ENCODE data around the gene ULK3. TPM values are rescaled to one million over a fixed set of nuclear protein-coding genes. Genes with fewer than 3 reads are reported as not detected.

ULK3 gene
- polyA plus RNA-seq, 3 donors = 27.9 to 33.5 (median 31.1) TPM

DNA sequence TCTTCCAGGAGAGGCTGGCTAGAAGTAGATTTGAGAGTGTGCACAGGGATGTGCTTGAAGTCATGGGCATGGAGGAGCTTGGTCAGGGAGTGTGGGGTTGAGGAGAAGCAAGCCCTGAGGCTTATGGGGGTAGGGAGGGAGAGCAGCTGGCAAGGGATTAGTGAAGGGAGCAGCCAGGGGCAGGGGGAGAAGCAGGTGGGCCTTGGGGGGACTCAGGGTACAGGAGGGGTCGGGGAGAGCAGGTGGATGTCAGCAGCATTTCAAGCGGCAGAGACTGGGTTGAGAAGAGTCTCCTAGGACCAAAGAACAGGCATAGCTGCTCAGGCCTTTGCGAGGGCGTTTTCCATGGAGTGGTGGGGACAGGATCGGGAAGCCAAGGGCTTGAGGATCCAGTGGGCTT lies 33.7 kb downstream of the ULK3 start:
- DNase-seq (ENCODE audit: extremely low read depth in 1 of 11, low read depth in 9 of 11, low spot score in 4 of 11) = no peak

DNA sequence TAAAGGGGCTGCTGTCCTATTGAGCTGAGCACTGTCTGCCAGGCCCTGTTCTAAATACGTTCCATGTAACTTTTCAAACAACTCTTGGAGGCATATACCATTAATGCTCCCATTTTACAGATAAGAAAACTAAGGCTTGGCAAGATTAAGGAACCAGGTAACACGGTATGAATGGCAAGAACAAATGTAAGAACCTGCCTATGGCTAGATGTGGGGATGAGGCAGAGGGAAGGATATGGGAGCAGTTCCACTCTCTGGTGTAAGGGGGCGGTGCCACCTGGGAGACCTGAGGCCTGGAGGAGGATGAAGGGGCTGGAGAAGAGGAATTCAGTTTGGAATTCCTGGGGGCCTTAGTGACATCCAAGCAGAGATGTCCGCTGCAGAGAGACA lies 34.1 kb downstream of the ULK3 start:
- no peak for DNase-seq (ENCODE audit: extremely low read depth in 1 of 11, low read depth in 9 of 11, low spot score in 4 of 11)

DNA sequence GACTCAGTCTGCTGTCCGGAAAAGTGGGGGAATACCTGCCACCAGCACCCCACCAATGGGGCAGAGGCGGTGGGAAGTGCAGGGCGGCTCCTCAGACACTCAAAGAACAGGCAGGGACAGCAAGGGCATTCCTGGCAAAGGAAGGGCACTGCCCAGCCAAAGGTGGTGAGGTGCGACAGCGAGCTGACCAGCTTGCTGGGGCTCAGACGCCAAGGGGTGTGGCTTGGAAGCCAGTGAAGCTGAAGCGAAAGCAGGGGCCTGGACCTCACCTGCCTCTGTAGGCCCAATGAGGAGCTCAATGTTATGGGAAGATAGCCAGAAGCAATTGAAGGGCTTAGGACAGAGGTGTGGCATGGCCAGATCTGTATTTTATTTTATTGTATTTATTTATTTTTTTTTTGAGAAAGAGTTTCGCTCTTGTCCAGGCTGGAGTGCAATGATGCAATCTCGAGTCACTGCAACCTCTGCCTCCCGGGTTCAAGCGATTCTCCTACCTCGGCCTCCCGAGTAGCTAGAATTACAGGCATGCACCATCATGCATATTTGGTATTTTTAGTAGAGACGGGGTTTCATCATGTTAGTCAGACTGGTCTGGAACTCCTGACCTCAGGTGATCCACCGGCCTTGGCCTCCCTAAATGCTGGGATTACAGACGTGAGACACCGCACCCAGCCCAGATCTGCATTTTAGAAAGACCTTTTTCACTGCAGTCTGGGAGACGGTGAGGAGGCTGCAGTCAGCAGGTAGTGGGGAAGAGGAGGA lies 34.7 kb downstream of the ULK3 start:
- no peak for DNase-seq (ENCODE audit: extremely low read depth in 1 of 11, low read depth in 9 of 11, low spot score in 4 of 11)

DNA sequence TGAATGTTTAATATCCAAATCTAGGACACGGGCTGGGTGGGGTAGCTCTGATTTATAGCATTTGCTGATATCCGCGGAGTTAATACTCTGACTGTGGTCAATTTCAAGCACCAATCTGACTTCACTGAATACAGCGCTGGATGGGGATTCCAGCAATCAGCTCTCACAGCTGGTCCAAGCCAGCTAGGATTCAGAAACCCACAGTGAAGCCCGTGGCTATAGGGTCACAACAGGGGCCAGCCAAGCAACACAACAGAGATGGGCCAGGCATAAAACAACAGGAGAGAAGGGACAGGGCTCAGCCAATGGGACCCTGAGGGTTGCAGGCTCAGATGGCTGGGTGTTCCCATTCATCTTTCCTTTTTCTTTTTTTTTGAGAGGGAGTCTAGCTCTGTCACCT lies 35.7 kb downstream of the ULK3 start:
- DNase-seq (ENCODE audit: extremely low read depth in 1 of 11, low read depth in 9 of 11, low spot score in 4 of 11) = no peak

DNA sequence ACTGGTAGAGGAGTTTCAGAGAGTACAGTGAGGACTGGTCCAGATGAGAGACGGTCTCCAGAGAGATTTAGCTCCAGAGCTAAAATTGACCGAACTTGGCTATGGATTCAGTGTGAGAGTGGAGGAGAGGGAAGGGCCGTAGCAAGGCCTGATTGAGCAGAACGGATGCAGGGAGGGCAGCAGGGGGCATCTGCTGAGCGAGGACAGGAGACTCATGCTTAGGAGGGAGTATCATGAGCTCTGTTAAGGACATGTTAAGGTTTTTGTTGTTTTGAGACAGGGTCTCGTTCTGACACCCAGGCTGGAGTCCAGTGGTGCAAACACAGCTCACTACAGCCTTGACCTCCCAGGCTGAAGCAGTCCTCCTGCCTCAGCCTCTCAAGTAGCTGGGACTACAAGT lies 38.0 kb downstream of the ULK3 start:
- DNase-seq (ENCODE audit: extremely low read depth in 1 of 11, low read depth in 9 of 11, low spot score in 4 of 11) = no peak

DNA sequence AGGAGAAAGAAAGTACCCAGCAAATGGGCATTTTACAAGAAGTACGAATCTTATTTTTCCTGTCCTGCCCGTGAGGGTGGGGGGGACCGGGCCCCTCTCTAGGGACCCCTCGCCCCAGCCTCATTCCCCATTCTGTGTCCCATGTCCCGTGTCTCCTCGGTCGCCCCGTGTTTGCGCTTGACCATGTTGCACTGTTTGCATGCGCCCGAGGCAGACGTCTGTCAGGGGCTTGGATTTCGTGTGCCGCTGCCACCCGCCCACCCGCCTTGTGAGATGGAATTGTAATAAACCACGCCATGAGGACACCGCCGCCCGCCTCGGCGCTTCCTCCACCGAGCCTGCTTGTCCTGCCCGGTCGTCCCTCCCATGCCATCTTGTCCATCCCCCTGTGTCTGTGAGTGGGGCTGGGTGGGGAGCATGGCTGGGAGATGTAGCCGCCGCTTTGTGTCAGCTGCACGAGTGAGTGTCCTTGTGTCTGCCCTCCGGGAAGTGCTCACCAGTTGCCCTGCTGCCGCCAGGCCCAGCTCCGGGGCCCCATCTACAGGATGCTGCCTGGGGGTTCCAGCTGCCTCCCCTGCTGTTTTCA lies 40.0 kb downstream of the ULK3 start:
- DNase-seq (ENCODE audit: extremely low read depth in 1 of 11, low read depth in 9 of 11, low spot score in 4 of 11) = no peak

DNA sequence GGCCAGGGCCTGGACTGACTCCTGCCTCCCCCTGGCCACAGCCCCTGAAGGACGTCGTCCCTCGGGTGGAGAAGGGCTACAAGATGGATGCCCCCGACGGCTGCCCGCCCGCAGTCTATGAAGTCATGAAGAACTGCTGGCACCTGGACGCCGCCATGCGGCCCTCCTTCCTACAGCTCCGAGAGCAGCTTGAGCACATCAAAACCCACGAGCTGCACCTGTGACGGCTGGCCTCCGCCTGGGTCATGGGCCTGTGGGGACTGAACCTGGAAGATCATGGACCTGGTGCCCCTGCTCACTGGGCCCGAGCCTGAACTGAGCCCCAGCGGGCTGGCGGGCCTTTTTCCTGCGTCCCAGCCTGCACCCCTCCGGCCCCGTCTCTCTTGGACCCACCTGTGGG lies 40.7 kb downstream of the ULK3 start:
- DNase-seq (ENCODE audit: extremely low read depth in 1 of 11, low read depth in 9 of 11, low spot score in 4 of 11) = no peak

DNA sequence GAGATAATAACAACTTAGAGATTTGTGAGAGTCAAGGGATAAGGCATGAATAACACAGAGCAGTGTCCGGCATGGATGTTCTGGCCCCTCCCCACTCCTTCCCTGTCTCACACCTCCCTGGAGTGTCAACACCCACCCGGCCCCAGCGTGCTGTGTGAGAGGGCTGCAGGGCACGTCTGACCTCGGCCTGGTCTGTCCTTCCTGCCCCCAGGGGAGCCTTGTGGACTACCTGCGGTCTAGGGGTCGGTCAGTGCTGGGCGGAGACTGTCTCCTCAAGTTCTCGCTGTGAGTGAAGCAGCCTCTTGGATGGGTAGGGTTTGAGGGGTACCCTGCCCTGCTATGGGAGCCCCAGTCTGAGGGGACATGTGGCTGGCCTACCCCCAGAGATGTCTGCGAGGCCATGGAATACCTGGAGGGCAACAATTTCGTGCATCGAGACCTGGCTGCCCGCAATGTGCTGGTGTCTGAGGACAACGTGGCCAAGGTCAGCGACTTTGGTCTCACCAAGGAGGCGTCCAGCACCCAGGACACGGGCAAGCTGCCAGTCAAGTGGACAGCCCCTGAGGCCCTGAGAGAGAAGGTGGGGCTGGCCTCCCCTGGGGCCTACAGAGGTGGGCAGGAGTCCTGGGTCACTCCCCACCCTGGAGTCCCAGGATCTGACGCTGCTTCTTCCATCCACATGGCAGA lies 41.5 kb downstream of the ULK3 start:
- DNase-seq (ENCODE audit: extremely low read depth in 1 of 11, low read depth in 9 of 11, low spot score in 4 of 11) = no peak

DNA sequence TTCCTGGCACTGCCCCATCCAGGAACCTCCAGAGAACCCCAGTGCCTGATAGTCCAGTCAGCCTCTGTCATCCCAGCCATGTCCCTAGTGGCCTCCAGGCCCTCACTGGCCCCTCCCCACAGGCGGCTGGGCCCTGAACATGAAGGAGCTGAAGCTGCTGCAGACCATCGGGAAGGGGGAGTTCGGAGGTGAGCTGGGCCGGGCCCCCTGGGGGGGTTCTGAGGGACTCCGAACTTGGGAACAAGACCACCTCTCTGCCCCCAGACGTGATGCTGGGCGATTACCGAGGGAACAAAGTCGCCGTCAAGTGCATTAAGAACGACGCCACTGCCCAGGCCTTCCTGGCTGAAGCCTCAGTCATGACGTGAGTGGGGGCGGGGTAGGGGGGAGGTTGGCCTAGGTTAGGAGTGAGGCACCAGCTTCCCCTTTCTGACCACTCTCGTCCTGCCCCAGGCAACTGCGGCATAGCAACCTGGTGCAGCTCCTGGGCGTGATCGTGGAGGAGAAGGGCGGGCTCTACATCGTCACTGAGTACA lies 42.3 kb downstream of the ULK3 start:
- no peak for DNase-seq (ENCODE audit: extremely low read depth in 1 of 11, low read depth in 9 of 11, low spot score in 4 of 11)

DNA sequence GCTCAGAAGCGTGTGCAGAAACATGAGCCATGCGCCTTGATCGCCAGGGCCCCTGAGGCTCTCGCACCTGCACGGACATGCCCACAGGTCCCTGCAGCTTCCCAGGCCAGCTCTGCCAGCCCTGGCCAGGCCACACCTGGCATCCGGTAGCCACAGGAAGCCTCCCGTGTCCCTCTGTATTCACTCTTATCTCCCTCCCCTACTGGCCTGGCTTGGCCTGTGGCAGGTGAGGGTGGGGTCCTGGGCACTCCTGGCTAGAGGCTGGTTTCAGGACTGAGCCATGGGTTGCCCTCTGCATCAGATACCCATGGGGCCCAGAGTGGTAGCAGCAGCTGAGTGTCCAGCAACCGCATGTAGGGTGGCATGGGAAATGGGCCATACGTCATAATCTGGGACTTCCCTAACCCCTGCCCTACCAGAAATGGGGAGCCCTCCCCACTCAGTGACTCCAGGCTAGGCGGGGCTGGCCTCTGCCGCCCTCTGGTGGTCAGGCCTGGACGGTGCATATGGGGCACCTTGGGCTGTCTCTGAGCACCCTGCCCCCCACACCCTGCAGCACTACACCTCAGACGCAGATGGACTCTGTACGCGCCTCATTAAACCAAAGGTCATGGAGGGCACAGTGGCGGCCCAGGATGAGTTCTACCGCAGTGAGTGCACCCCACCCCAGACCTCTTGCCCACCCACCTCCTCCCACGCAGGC lies 42.9 kb downstream of the ULK3 start:
- DNase-seq (ENCODE audit: extremely low read depth in 1 of 11, low read depth in 9 of 11, low spot score in 4 of 11) = no peak

DNA sequence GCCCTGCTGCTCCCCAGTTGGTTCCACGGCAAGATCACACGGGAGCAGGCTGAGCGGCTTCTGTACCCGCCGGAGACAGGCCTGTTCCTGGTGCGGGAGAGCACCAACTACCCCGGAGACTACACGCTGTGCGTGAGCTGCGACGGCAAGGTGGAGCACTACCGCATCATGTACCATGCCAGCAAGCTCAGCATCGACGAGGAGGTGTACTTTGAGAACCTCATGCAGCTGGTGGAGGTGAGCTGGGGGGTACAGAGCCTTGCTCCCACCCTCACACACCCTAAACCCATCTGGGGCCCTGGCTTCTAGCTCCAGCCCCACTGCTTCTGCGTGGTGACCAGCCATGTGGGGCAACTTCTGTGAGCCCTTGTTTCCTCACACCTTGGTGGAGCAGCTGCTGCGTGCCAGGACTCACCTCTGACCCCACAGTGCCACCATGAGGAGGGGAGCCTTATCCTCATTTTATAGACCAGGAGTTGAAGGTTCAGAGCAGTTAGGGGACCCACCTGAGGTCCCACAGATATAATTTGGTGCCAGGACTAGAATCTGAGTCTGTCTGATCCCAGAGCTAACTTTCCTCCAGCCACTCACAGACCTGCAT lies 43.6 kb downstream of the ULK3 start:
- no peak for DNase-seq (ENCODE audit: extremely low read depth in 1 of 11, low read depth in 9 of 11, low spot score in 4 of 11)

DNA sequence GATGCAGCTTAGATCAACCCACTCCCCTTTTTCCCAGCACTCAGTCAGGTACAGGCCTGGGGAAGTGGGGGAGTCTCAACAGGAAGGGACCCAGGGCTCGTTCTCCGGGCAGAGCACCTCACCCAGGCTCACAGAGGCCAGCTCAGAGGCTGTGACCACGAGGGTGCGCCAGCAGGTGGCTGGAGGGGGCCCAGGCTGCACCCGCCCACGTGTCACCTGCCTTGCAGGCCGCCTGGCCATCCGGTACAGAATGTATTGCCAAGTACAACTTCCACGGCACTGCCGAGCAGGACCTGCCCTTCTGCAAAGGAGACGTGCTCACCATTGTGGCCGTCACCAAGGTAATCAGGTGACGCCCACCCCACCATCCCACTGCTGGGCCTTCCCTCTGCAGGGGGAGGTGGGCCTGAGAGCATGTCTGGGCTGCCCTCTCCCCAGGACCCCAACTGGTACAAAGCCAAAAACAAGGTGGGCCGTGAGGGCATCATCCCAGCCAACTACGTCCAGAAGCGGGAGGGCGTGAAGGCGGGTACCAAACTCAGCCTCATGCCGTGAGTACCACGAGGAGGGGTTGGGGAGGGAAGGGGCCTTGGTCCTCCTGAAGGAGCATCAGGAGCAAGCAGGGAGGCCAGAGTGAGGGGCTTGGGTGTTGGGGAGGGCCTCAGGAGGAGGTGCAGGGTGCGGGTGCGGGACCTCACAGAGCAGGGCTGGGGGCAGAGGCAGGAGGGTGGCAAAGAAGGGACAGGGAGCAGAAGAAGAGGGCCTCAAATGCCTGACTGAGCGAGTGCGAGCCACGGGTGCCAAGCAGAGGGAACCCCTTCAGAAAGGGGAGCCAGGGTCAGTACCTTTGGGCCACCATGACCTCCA lies 44.3 kb downstream of the ULK3 start:
- DNase-seq (ENCODE audit: extremely low read depth in 1 of 11, low read depth in 9 of 11, low spot score in 4 of 11) = no peak

DNA sequence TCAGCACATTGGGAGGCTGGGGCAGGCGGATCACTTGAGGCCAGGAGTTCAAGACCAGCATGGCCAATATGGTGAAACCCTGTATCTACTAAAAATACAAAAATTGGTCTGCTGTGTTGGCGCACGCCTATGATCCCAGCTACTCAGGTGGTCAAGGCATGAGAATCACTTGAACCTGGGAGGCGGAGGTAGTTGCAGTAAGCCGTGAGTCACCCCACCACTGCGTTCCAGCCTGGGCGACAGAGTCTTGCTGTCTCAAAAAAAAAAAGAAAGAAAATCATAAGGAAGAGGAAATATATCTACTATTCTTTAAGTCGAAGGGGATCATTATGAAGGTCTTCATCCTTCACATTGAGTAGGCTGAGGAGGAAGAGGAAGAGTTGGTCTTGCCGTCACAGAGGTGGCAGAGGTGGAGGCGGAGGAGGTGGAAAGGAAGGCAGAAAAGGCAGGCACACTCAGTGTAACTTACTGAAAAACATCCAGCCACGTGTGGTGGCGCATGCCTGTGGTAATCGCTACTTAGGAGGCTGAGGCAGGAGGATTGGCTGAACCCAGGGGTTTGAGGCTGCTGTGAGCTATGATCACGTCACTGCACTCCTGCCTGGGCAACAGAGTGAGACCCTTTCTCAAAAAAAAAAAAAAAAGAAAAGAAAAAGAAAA lies 46.9 kb downstream of the ULK3 start:
- DNase-seq (ENCODE audit: extremely low read depth in 1 of 11, low read depth in 9 of 11, low spot score in 4 of 11) = no peak

DNA sequence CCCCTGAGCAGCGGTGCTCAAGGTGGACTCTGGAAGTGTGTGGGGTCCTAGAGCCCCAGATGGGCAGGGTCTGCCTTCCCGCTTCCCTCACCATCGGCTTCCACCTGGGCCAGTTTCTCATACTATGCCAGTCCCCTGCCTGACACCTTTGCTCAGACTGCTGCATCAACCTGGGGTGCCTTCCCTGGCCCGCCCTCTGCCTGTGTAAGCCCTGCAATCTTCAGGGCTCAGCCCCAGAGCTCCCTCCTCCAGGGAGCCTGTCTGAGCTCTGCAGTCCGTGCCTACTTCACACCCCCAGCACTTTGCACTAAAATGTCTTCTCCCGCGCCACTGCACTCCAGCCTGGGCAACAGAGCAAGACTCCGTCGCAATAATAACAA lies 48.0 kb downstream of the ULK3 start:
- DNase-seq (ENCODE audit: extremely low read depth in 1 of 11, low read depth in 9 of 11, low spot score in 4 of 11) = no peak

DNA sequence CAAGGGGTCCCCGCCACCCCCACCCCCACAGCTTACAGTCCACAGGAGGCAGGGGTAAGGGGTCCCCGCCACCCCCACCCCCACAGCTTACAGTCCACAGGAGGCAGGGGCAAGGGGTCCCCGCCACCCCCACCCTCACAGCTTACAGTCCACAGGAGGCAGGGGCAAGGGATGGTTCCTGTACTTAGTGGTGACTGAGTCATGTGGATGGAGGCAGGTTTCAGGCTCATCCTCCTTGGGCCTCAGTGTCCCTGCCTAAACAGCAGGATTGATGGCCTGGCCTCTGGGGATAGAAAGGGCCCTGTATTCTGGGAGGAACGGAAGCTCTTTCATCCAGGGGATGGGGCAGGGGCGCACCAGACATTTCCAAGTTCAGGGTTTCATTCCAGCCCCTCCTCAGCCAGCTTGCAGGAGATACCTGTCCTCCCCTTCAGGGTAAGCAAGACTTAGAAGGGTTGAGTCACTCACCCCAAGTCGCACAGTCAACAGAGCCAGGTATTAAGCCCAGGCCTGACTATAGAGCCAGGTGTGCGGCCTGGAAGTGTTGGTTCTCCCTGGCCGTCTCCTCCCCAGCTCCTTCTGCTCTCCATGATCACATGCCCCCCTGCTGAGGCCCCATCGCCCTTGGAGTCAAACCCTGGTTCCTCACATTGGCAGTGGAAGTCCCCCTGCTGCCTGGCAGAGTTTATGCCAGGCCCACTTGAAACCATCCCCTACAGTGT lies 48.5 kb downstream of the ULK3 start:
- DNase-seq (ENCODE audit: extremely low read depth in 1 of 11, low read depth in 9 of 11, low spot score in 4 of 11) = no peak

DNA sequence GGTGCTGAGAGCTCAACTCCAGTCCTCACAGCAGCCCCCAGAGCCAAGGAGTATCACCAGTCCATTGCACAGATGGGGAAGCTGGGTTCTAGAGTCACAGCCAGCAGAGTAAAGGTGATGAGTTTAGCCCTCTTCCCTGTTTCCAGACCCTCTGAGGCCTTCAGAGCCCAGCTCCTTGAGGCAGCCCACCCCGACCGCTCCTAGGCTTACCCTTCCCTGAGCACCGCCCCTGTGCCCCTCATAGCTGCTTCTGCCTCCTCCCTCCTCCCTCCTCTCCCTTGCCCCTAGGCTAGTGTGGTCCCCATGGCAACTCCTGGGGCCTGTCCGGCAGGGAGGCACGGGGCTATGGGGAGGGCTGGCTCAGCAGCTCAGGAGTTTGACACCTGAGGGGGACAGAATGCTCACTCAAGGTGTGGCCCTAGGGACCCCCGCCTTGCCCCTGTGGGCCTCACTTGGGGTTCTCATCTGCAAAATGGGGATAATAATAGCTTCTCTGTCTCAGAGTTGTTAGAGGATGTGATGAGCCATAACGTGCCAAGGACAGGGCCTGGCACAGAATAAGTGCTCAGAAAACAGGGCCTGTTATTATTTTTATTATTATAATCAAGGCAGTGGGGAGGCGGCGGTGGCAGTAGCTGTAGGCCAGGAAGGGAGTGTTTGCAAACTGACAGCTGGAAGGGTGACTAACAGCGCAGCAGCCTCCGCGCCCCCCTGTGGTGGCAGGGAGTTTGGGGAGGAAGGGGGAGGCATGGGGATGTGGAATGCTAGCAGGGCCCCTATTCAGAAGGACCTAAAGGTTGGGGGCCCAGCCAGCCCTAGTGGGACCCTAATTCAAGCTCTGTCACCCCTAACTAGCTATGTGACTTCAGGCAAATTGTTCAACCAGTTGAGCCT lies 49.6 kb downstream of the ULK3 start:
- no peak for DNase-seq (ENCODE audit: extremely low read depth in 1 of 11, low read depth in 9 of 11, low spot score in 4 of 11)
